ENCODE data around the gene OR10V1.
A peak's percentile ranks its signal among the peaks of the same experiment; 100 is the strongest.

OR10V1 gene

GRCh38 chr11:59680287-59681154, 33.1 kb downstream of the OR10V1 start:
- H3K9me3 ChIP-seq (ENCODE audit: control insufficient read depth, insufficient read depth, low read length), result no peaks in the 10 kb centered on the region
- no peaks in the 10 kb centered on the region for H3K4me1 ChIP-seq (ENCODE audit: control insufficient read depth, insufficient read depth, low read length)
- H3K27me3 ChIP-seq (ENCODE audit: control insufficient read depth, insufficient read depth, low read length), result no peaks in the 10 kb centered on the region
- H3K36me3 ChIP-seq (ENCODE audit: control insufficient read depth, insufficient read depth, low read length), result no peaks in the 10 kb centered on the region
- no peak overlapping the region for H3K27ac ChIP-seq (ENCODE audit: low read depth, low read length)
- no peak overlapping the region for H3K9ac ChIP-seq (ENCODE audit: low read depth, low read length)
- H3K4me3 ChIP-seq (ENCODE audit: low read depth, low read length), result no peak overlapping the region

GRCh38 chr11:59679347-59679746, 34.3 kb downstream of the OR10V1 start:
- H3K27ac ChIP-seq (ENCODE audit: low read depth, low read length), result no peak overlapping the region
- no peaks in the 10 kb centered on the region for H3K4me1 ChIP-seq (ENCODE audit: control insufficient read depth, insufficient read depth, low read length)
- no peaks in the 10 kb centered on the region for H3K9me3 ChIP-seq (ENCODE audit: control insufficient read depth, insufficient read depth, low read length)
- no peaks in the 10 kb centered on the region for H3K36me3 ChIP-seq (ENCODE audit: control insufficient read depth, insufficient read depth, low read length)
- H3K4me3 ChIP-seq (ENCODE audit: low read depth, low read length), result no peak overlapping the region
- no peaks in the 10 kb centered on the region for H3K27me3 ChIP-seq (ENCODE audit: control insufficient read depth, insufficient read depth, low read length)
- H3K9ac ChIP-seq (ENCODE audit: low read depth, low read length), result no peak overlapping the region

GRCh38 chr11:59678813-59679165, 34.9 kb downstream of the OR10V1 start:
- Histone ChIP-seq H3K27ac (ENCODE audit: low read depth, low read length) (no peak overlapping the region), H3K9me3 (ENCODE audit: control insufficient read depth, insufficient read depth, low read length) (no peaks in the 10 kb centered on the region), H3K4me3 (ENCODE audit: low read depth, low read length) (no peak overlapping the region), H3K36me3 (ENCODE audit: control insufficient read depth, insufficient read depth, low read length) (no peaks in the 10 kb centered on the region), H3K9ac (ENCODE audit: low read depth, low read length) (no peak overlapping the region), H3K27me3 (ENCODE audit: control insufficient read depth, insufficient read depth, low read length) (no peaks in the 10 kb centered on the region), H3K4me1 (ENCODE audit: control insufficient read depth, insufficient read depth, low read length) (no peaks in the 10 kb centered on the region)

- no peak overlapping the region for H3K9ac ChIP-seq (ENCODE audit: low read depth, low read length)
- H3K4me1 ChIP-seq (ENCODE audit: control insufficient read depth, insufficient read depth, low read length), result no peaks in the 10 kb centered on the region
- no peak overlapping the region for H3K4me3 ChIP-seq (ENCODE audit: low read depth, low read length)
- no peaks in the 10 kb centered on the region for H3K9me3 ChIP-seq (ENCODE audit: control insufficient read depth, insufficient read depth, low read length)
- no peaks in the 10 kb centered on the region for H3K27me3 ChIP-seq (ENCODE audit: control insufficient read depth, insufficient read depth, low read length)
- H3K36me3 ChIP-seq (ENCODE audit: control insufficient read depth, insufficient read depth, low read length), result no peaks in the 10 kb centered on the region
- H3K27ac ChIP-seq (ENCODE audit: low read depth, low read length), result no peak overlapping the region
These were observed 35.4 kb downstream of the OR10V1 start for GRCh38 chr11:59678118-59678812.

GRCh38 chr11:59676205-59676604, 37.4 kb downstream of the OR10V1 start:
- Histone ChIP-seq H3K4me3 (ENCODE audit: low read depth, low read length) (no peak overlapping the region), H3K9me3 (ENCODE audit: control insufficient read depth, insufficient read depth, low read length) (no peaks in the 10 kb centered on the region)

GRCh38 chr11:59674291-59674690, 39.4 kb downstream of the OR10V1 start:
- no peak overlapping the region for H3K4me3 ChIP-seq (ENCODE audit: low read depth, low read length)
- H3K27me3 ChIP-seq (ENCODE audit: control insufficient read depth, insufficient read depth, low read length), result no peaks in the 10 kb centered on the region
- no peak overlapping the region for H3K9ac ChIP-seq (ENCODE audit: low read depth, low read length)
- H3K4me1 ChIP-seq (ENCODE audit: control insufficient read depth, insufficient read depth, low read length), result peaks cover 6% of the 10 kb centered on the region
- no peaks in the 10 kb centered on the region for H3K36me3 ChIP-seq (ENCODE audit: control insufficient read depth, insufficient read depth, low read length)
- H3K27ac ChIP-seq (ENCODE audit: low read depth, low read length), result no peak overlapping the region
- no peaks in the 10 kb centered on the region for H3K9me3 ChIP-seq (ENCODE audit: control insufficient read depth, insufficient read depth, low read length)

More at GRCh38 chr11:59676205-59676604, 37.4 kb downstream of the OR10V1 start:
- Histone ChIP-seq H3K9ac (ENCODE audit: low read depth, low read length) (no peak overlapping the region), H3K27ac (ENCODE audit: low read depth, low read length) (no peak overlapping the region), H3K36me3 (ENCODE audit: control insufficient read depth, insufficient read depth, low read length) (no peaks in the 10 kb centered on the region), H3K4me1 (ENCODE audit: control insufficient read depth, insufficient read depth, low read length) (no peaks in the 10 kb centered on the region), H3K27me3 (ENCODE audit: control insufficient read depth, insufficient read depth, low read length) (no peaks in the 10 kb centered on the region)

GRCh38 chr11:59673291-59673690, 40.4 kb downstream of the OR10V1 start:
- H3K9ac ChIP-seq (ENCODE audit: low read depth, low read length), result no peak overlapping the region
- H3K4me3 ChIP-seq (ENCODE audit: low read depth, low read length), result no peak overlapping the region
- H3K27ac ChIP-seq (ENCODE audit: low read depth, low read length), result no peak overlapping the region
- H3K36me3 ChIP-seq (ENCODE audit: control insufficient read depth, insufficient read depth, low read length), result no peaks in the 10 kb centered on the region
- H3K4me1 ChIP-seq (ENCODE audit: control insufficient read depth, insufficient read depth, low read length), result peaks cover 6% of the 10 kb centered on the region
- H3K27me3 ChIP-seq (ENCODE audit: control insufficient read depth, insufficient read depth, low read length), result no peaks in the 10 kb centered on the region
- H3K9me3 ChIP-seq (ENCODE audit: control insufficient read depth, insufficient read depth, low read length), result no peaks in the 10 kb centered on the region

GRCh38 chr11:59671471-59671870, 42.2 kb downstream of the OR10V1 start:
- H3K27ac ChIP-seq (ENCODE audit: low read depth, low read length), result no peak overlapping the region
- no peak overlapping the region for H3K4me3 ChIP-seq (ENCODE audit: low read depth, low read length)
- peaks cover 6% of the 10 kb centered on the region for H3K36me3 ChIP-seq (ENCODE audit: control insufficient read depth, insufficient read depth, low read length)
- no peaks in the 10 kb centered on the region for H3K27me3 ChIP-seq (ENCODE audit: control insufficient read depth, insufficient read depth, low read length)
- H3K9ac ChIP-seq (ENCODE audit: low read depth, low read length), result no peak overlapping the region
- peaks cover 13% of the 10 kb centered on the region for H3K4me1 ChIP-seq (ENCODE audit: control insufficient read depth, insufficient read depth, low read length)
- H3K9me3 ChIP-seq (ENCODE audit: control insufficient read depth, insufficient read depth, low read length), result no peaks in the 10 kb centered on the region

- Histone ChIP-seq H3K36me3 (ENCODE audit: control insufficient read depth, insufficient read depth, low read length) (peaks cover 24% of the 10 kb centered on the region), H3K9me3 (ENCODE audit: control insufficient read depth, insufficient read depth, low read length) (no peaks in the 10 kb centered on the region), H3K27ac (ENCODE audit: low read depth, low read length) (peak overlapping the region; percentile 98), H3K9ac (ENCODE audit: low read depth, low read length) (peak overlapping the region; percentile 94), H3K4me1 (ENCODE audit: control insufficient read depth, insufficient read depth, low read length) (peaks cover 13% of the 10 kb centered on the region), H3K27me3 (ENCODE audit: control insufficient read depth, insufficient read depth, low read length) (no peaks in the 10 kb centered on the region), H3K4me3 (ENCODE audit: low read depth, low read length) (peak overlapping the region; percentile 99)
These were observed 44.0 kb downstream of the OR10V1 start for GRCh38 chr11:59669611-59670009.

- peak within 1 kb of the TSS; percentile 98 for H3K27ac ChIP-seq (ENCODE audit: low read depth, low read length)
- H3K4me3 ChIP-seq (ENCODE audit: low read depth, low read length), result peak within 1 kb of the TSS; percentile 99
- peaks cover 30% of the 10 kb centered on the region for H3K36me3 ChIP-seq (ENCODE audit: control insufficient read depth, insufficient read depth, low read length)
- H3K9me3 ChIP-seq (ENCODE audit: control insufficient read depth, insufficient read depth, low read length), result no peaks in the 10 kb centered on the region
- peaks cover 13% of the 10 kb centered on the region for H3K4me1 ChIP-seq (ENCODE audit: control insufficient read depth, insufficient read depth, low read length)
- H3K27me3 ChIP-seq (ENCODE audit: control insufficient read depth, insufficient read depth, low read length), result no peaks in the 10 kb centered on the region
- H3K9ac ChIP-seq (ENCODE audit: low read depth, low read length), result peak within 1 kb of the TSS; percentile 94
These were observed 44.6 kb downstream of the OR10V1 start, which contains the start of gene PATL1 for GRCh38 chr11:59668950-59669610. PATL1 (minus strand) TSS chr11:59669037; CDS start chr11:59668895, 142 bp downstream.
